ENCODE results near the gene GPR18.

DNA sequence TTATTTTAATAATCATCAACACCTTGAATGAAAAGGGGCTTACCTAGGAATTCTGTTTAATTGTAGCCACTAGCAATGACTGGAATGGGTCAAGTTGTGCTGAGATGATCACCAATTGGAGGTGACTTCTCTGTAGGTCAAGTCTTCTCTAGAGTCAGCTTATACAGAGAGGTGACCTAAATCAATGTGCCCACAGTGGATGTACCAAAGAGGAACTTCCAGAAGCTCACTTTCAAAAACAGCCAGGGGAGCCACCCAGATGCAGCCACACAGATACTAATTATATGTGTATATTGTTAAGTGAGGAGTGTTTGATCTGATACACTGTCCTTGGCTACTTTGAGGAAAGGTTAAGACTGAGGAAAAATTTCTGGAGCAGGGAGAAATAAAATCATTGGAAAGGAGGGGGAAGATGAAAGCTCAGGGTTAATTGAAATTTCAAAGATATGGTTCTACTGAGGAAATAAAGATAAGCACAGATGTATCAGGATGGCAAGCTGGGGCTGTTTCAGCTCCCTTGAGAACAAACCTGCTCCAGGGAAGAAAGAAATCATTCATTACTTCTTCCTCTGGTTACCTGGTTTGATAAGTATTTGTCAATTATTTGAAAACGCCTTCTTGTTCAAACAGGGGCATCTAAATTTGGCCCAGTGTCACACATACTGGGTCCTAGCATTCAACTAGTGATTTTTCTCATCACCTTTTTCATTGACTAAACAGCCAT lies 43.9 kb upstream of the GPR18 start:
- TF ChIP-seq, protein P1, sequence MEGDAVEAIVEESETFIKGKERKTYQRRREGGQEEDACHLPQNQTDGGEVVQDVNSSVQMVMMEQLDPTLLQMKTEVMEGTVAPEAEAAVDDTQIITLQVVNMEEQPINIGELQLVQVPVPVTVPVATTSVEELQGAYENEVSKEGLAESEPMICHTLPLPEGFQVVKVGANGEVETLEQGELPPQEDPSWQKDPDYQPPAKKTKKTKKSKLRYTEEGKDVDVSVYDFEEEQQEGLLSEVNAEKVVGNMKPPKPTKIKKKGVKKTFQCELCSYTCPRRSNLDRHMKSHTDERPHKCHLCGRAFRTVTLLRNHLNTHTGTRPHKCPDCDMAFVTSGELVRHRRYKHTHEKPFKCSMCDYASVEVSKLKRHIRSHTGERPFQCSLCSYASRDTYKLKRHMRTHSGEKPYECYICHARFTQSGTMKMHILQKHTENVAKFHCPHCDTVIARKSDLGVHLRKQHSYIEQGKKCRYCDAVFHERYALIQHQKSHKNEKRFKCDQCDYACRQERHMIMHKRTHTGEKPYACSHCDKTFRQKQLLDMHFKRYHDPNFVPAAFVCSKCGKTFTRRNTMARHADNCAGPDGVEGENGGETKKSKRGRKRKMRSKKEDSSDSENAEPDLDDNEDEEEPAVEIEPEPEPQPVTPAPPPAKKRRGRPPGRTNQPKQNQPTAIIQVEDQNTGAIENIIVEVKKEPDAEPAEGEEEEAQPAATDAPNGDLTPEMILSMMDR (IDR thresholded peaks at IDR 0.05 in 2 of 3, conservative IDR thresholded peaks at IDR 0.05 in 1 of 3; ENCODE audit: borderline replicate concordance in 1 of 3, insufficient read depth in 1 of 3, low read depth in 2 of 3, low read length in 2 of 3), result no peak
- TF ChIP-seq EGR1 (IDR thresholded peaks at IDR 0.05; ENCODE audit: low read depth) (no peak), POLR2A (IDR thresholded peaks at IDR 0.05; ENCODE audit: borderline replicate concordance, extremely low read depth, insufficient read depth, insufficient read length) (no peak), POLR2AphosphoS5 (IDR thresholded peaks at IDR 0.05; ENCODE audit: low read depth, low read length) (no peak), CEBPB (IDR thresholded peaks at IDR 0.05; ENCODE audit: low read depth) (no peak), ZFX (IDR thresholded peaks at IDR 0.05) (no peak), EZH2 (IDR thresholded peaks at IDR 0.05) (no peak), EZH2phosphoT487 (IDR thresholded peaks at IDR 0.05; ENCODE audit: borderline replicate concordance) (no peak)
- TF ChIP-seq, protein P2, sequence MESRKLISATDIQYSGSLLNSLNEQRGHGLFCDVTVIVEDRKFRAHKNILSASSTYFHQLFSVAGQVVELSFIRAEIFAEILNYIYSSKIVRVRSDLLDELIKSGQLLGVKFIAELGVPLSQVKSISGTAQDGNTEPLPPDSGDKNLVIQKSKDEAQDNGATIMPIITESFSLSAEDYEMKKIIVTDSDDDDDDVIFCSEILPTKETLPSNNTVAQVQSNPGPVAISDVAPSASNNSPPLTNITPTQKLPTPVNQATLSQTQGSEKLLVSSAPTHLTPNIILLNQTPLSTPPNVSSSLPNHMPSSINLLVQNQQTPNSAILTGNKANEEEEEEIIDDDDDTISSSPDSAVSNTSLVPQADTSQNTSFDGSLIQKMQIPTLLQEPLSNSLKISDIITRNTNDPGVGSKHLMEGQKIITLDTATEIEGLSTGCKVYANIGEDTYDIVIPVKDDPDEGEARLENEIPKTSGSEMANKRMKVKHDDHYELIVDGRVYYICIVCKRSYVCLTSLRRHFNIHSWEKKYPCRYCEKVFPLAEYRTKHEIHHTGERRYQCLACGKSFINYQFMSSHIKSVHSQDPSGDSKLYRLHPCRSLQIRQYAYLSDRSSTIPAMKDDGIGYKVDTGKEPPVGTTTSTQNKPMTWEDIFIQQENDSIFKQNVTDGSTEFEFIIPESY (IDR thresholded peaks at IDR 0.05; ENCODE audit: extremely low read depth, insufficient replicate concordance, low read length), result no peak
- TF ChIP-seq, protein P3, sequence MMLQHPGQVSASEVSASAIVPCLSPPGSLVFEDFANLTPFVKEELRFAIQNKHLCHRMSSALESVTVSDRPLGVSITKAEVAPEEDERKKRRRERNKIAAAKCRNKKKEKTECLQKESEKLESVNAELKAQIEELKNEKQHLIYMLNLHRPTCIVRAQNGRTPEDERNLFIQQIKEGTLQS (IDR thresholded peaks at IDR 0.05), result no peak
